HL-60 (cell line): ENCODE measurements around the gene KANSL1.

ENCODE experiments used
- DNase-seq, 2 experiments: peaks; one replicate each; pipeline ENCODE4 v3.0.0-alpha.2; 2010 to 2020; ENCODE audit warnings: low read depth in 1 of 2, low spot score in 1 of 2
- H3K27ac ChIP-seq: fragments of 250-450 bp; sonication (Bioruptor Pico); replicated peaks from 2 replicates; pipeline ENCODE4 v1.5.1; 2020; ENCODE audit warnings: mild to moderate bottlenecking, moderate library complexity
- H3K27me3 ChIP-seq: fragments of 250-450 bp; sonication (Bioruptor Pico); 2 replicates; pipeline ENCODE4 v1.5.1; 2021; ENCODE audit warnings: mild to moderate bottlenecking, moderate library complexity; ENCODE audit not compliant: insufficient read depth, poor library complexity, severe bottlenecking
- H3K4me3 ChIP-seq: replicated peaks from 2 replicates; pipeline ENCODE4 v1.5.1; 2011; ENCODE audit warnings: mild to moderate bottlenecking, control low read depth, low read length; ENCODE audit not compliant: insufficient read depth
- CTCF ChIP-seq: IDR thresholded peaks from one replicate; pipeline ENCODE4 v1.5.1; 2011; ENCODE audit warnings: low read length, control low read depth, inconsistent platforms; ENCODE audit not compliant: insufficient read depth
- GABPA ChIP-seq: IDR thresholded peaks from 2 replicates; pipeline ENCODE4 v1.6.1; 2012; ENCODE audit warnings: low read depth
- POLR2AphosphoS5 ChIP-seq: IDR thresholded peaks from 2 replicates; pipeline ENCODE4 v1.6.1; 2012; ENCODE audit warnings: low read depth
- REST ChIP-seq: IDR thresholded peaks from 2 replicates; pipeline ENCODE4 v1.6.1; 2012; ENCODE audit warnings: low read depth; ENCODE audit not compliant: insufficient replicate concordance
- SPI1 ChIP-seq: IDR thresholded peaks from 2 replicates; pipeline ENCODE4 v1.6.1; 2012; ENCODE audit warnings: low read depth, mild to moderate bottlenecking, borderline replicate concordance

KANSL1 gene

GRCh38 chr17:46001390-46002310, 191.6 kb downstream of the KANSL1 start:
- TF ChIP-seq GABPA: no peak
- no peak for TF ChIP-seq REST
- TF ChIP-seq SPI1: no peak
- TF ChIP-seq POLR2AphosphoS5: no peak
- no peak for TF ChIP-seq CTCF
- no peak for DNase-seq
- no peaks in the 10 kb centered on the region for H3K27me3 ChIP-seq

GRCh38 chr17:46000757-46001156, 192.5 kb downstream of the KANSL1 start:
- TF ChIP-seq POLR2AphosphoS5 (no peak), SPI1 (no peak), GABPA (no peak), REST (no peak), CTCF (no peak)
- DNase-seq: no peak
- H3K4me3 ChIP-seq: no peak overlapping the region
- H3K27ac ChIP-seq: no peak overlapping the region
- H3K27me3 ChIP-seq: no peaks in the 10 kb centered on the region

More at GRCh38 chr17:46001390-46002310, 191.6 kb downstream of the KANSL1 start:
- no peak overlapping the region for H3K27ac ChIP-seq
- H3K4me3 ChIP-seq: no peak overlapping the region

GRCh38 chr17:46000292-46000691, 192.9 kb downstream of the KANSL1 start:
- Histone ChIP-seq H3K27ac (no peak overlapping the region), H3K27me3 (no peaks in the 10 kb centered on the region), H3K4me3 (no peak overlapping the region)
- TF ChIP-seq CTCF (no peak), POLR2AphosphoS5 (no peak), REST (no peak), GABPA (no peak), SPI1 (no peak)
- no peak for DNase-seq
